ENCODE results near the gene FMN2. TPM values are rescaled to one million over a fixed set of nuclear protein-coding genes. Genes with fewer than 3 reads are reported as not detected.
A peak's percentile ranks its signal among the peaks of the same experiment; 100 is the strongest.

Gene FMN2
- polyA plus RNA-seq, 2 of the 4 experiments (the other 2 are of a cell fraction) = 2.8 to 4.2 TPM

GRCh38 chr1:240122639-240123613, 31.2 kb downstream of the FMN2 start:
- FAIRE-seq (no peak), ATAC-seq (no peak), DNase-seq (ENCODE audit: low read depth in 1 of 2, low spot score in 1 of 2) (no peak)
- Histone ChIP-seq H3K4me1 (no peaks in the 10 kb centered on the region), H3K4me2 (no peak overlapping the region), H3K4me3 (no peak overlapping the region), H3K9me3 (no peaks in the 10 kb centered on the region), H3K27ac (no peak overlapping the region)
- TF ChIP-seq NFE2L2 (conservative IDR thresholded peaks at IDR 0.05; ENCODE audit: low read length) = no peak
- no peak for TF ChIP-seq ZNF302 (CRISPR knock-in tag; IDR thresholded peaks at IDR 0.05)
- TF ChIP-seq ZC3H11A (IDR thresholded peaks at IDR 0.05) = no peak
- TF ChIP-seq HOXB5 (CRISPR knock-in tag; IDR thresholded peaks at IDR 0.05) = no peak
- no peak for TF ChIP-seq RFX5 (IDR thresholded peaks at IDR 0.05)
- no peak for TF ChIP-seq EHF (CRISPR knock-in tag; IDR thresholded peaks at IDR 0.05)
- POLR2A ChIA-PET = no interaction called here
- CTCF ChIA-PET = interaction anchor here (1.4 to 2.0 kb wide), 3 partner anchors 10 to 27 kb away, joined by 3 to 11 read pairs (median 4); no protein-coding TSS in a partner anchor
- WGBS (ENCODE audit: missing lambda C conversion rate) = 84% methylated on average over 20 of the region's 20 CpGs

GRCh38 chr1:240126821-240127220, 35.1 kb downstream of the FMN2 start:
- CTCF ChIA-PET = interaction anchor here (0.7 to 1.5 kb wide), 3 partner anchors 24 to 151 kb away, joined by 3 to 4 read pairs (median 3); no protein-coding TSS in a partner anchor
- TF ChIP-seq PBX3 (IDR thresholded peaks at IDR 0.05) (no peak), ZSCAN20 (CRISPR knock-in tag; IDR thresholded peaks at IDR 0.05) (no peak), EP300 (IDR thresholded peaks at IDR 0.05) (no peak), GATA3 (IDR thresholded peaks at IDR 0.05; ENCODE audit: borderline replicate concordance) (no peak), USF2 (IDR thresholded peaks at IDR 0.05) (no peak), NR3C1 (IDR thresholded peaks at IDR 0.05) (no peak), RNF2 (IDR thresholded peaks at IDR 0.05; ENCODE audit: borderline replicate concordance, low read depth) (no peak), JUN (IDR thresholded peaks at IDR 0.05) (no peak), POLR2A (IDR thresholded peaks at IDR 0.05; ENCODE audit: low read length) (no peak), EHMT2 (IDR thresholded peaks at IDR 0.05; ENCODE audit: low read depth) (no peak), ZFP36 (IDR thresholded peaks at IDR 0.05; ENCODE audit: borderline replicate concordance, partially characterized antibody) (no peak), MAFK (IDR thresholded peaks at IDR 0.05; ENCODE audit: partially characterized antibody) (no peak), FOSL2 (IDR thresholded peaks at IDR 0.05) (no peak), FOSL2 (CRISPR knock-in tag; IDR thresholded peaks at IDR 0.05) (no peak), POLR2AphosphoS2 (conservative IDR thresholded peaks at IDR 0.05; ENCODE audit: low read length) (no peak)
- POLR2A ChIA-PET = no interaction called here
- no peak overlapping the region for H3K27ac ChIP-seq
- ATAC-seq (no peak), FAIRE-seq (no peak), DNase-seq (ENCODE audit: low read depth in 1 of 2, low spot score in 1 of 2) (no peak)
- H3K9me3 ChIP-seq = no peaks in the 10 kb centered on the region
- 91% methylated on average over 6 of the region's 6 CpGs for WGBS (ENCODE audit: missing lambda C conversion rate)
- H3K4me3 ChIP-seq = no peak overlapping the region
- no peaks in the 10 kb centered on the region for H3K4me1 ChIP-seq
- H3K4me2 ChIP-seq = no peak overlapping the region

GRCh38 chr1:240128366-240128765, 36.7 kb downstream of the FMN2 start:
- Histone ChIP-seq H3K4me2 (no peak overlapping the region), H3K9me3 (no peaks in the 10 kb centered on the region), H3K27ac (no peak overlapping the region), H3K4me3 (no peak overlapping the region), H3K4me1 (no peaks in the 10 kb centered on the region)
- DNase-seq (ENCODE audit: low read depth in 1 of 2, low spot score in 1 of 2) = no peak
- peak; percentile 10 for TF ChIP-seq MAFK (IDR thresholded peaks at IDR 0.05; ENCODE audit: partially characterized antibody)
- TF ChIP-seq HOXB5 (CRISPR knock-in tag; IDR thresholded peaks at IDR 0.05) = no peak
- no peak for FAIRE-seq
- no peak for ATAC-seq
- ChIA-PET POLR2A (no interaction called here), CTCF (interaction anchor here (1.5 to 2.2 kb wide), 4 partner anchors 21 to 102 kb away, joined by 3 to 5 read pairs (median 4); no protein-coding TSS in a partner anchor)
- WGBS (ENCODE audit: missing lambda C conversion rate) = 97% methylated on average over 2 of the region's 2 CpGs
